ENCODE data around the gene FBXW5. TPM values are rescaled to one million over a fixed set of nuclear protein-coding genes. Genes with fewer than 3 reads are reported as not detected.
A peak's percentile ranks its signal among the peaks of the same experiment; 100 is the strongest.

Gene FBXW5
- total RNA-seq, 2 experiments from 2014 or later = 44.0 to 47.8 TPM

DNA sequence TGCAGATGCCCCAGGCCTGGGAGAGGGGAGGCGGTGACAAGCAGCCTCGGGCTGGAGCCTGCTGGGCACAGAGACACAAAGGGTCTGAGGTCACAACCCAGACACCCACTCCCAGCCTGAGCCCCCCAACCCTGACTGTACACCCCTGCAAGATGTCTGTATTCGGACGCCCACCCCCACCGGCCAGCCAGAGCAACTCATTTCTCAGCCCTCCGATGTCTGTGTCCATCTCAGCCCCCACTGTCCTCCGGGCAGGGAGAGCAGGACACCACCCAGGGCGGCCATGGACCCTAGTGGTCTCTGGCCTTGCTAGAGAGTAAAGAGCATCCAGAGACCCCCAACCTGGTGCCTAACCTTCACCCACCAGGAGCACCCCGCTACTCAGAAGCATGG lies 11.4 kb upstream of the FBXW5 start:
- Mint-ChIP-seq H3K36me3 (ENCODE audit: low read depth) (no peaks in the 10 kb centered on the region), H3K4me3 (no peak overlapping the region), H3K4me1 (ENCODE audit: low read depth) (peaks cover 2% of the 10 kb centered on the region), H3K9me3 (peaks cover 2% of the 10 kb centered on the region), H3K27ac (no peak overlapping the region), H3K27me3 (ENCODE audit: low read depth) (no peaks in the 10 kb centered on the region)
- CTCF ChIA-PET = no interaction called here
- DNase-seq = no peak
- intact Hi-C loops (cut with micrococcal nuclease) = no loop called here

DNA sequence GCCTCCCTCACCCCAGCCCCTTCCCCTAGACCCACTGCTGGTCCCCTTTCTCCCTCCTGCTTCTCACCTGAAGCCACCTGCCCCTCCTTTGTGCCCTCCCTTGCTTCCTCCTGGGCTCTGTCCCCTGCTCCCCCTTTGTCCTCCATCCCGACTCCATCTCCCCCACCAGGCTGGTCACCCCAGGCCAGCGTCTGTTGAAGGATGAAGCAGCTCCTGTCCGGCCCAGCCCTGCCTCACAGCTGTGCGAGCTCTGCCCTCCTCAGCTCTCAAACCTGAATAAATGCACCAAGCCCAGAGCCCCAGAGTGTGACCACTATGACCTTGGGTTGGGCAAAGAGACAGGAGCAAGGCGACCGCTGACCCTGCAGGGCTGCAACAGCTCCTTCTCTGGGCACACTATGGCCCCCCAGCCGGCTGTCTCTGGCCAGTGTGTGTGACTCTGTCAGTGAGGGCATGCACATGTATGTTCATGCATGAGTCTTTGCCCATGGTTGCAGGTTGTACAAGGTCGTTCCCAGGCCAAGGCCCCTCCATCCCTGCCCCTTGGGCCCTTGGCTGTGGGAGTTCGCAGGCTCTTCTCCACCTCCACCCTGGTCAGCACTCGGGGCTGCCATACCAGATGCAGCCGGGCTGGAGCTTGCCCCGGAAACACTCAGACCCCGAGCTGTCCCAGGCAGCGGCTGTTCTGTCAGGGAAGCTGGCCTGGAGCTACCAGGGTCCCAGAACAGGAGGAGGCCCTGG lies 10.8 kb upstream of the FBXW5 start:
- Mint-ChIP-seq H3K36me3 (ENCODE audit: low read depth) (no peaks in the 10 kb centered on the region), H3K9me3 (peaks cover 2% of the 10 kb centered on the region), H3K27ac (no peak overlapping the region), H3K27me3 (ENCODE audit: low read depth) (no peaks in the 10 kb centered on the region), H3K4me1 (ENCODE audit: low read depth) (peaks cover 2% of the 10 kb centered on the region), H3K4me3 (no peak overlapping the region)
- CTCF ChIA-PET = no interaction called here
- no peak for DNase-seq
- intact Hi-C loops (cut with micrococcal nuclease) = no loop called here

DNA sequence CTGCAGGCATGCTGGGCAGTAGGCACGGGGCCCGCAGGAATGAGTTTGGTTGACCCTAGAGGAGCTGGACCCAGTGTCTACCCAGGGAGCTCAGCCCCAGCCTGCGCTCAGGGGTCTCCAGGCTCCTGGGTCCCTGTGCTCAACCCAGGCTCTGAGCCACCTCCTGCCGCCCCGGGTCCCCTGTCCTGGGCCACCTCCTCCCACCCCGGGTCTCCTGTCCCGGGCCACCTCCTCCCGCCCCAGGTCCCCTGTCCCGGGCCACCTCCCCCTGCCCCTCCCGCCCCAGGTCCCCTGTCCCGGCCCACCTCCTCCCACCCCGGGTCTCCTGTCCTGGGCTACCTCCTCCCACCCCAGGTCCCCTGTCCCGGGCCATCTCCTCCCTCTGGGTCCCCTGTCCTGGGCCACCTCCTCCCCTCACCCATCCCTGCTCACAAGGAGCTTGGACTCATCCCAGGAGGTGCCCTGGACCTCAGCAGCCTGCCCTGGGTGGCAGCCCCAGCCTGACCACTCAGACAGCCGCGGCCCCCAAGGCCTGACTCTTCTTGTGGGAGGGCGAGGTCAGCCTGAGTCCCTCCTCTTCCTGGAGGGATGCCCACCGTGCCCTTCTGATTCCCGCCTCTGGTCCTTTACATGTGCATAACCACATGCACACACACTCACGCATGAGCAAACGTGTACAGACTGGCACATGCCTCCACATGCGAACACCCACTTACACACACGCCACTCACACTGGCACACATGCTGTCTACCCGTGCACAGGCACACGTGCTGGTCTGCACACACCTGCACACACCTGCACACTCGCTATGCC lies 9.9 kb upstream of the FBXW5 start:
- Mint-ChIP-seq H3K9me3 (peaks cover 2% of the 10 kb centered on the region), H3K27ac (no peak overlapping the region), H3K36me3 (ENCODE audit: low read depth) (no peaks in the 10 kb centered on the region), H3K4me1 (ENCODE audit: low read depth) (no peaks in the 10 kb centered on the region), H3K27me3 (ENCODE audit: low read depth) (no peaks in the 10 kb centered on the region), H3K4me3 (no peak overlapping the region)
- DNase-seq = no peak
- CTCF ChIA-PET = no interaction called here
- intact Hi-C loops (cut with micrococcal nuclease) = no loop called here

DNA sequence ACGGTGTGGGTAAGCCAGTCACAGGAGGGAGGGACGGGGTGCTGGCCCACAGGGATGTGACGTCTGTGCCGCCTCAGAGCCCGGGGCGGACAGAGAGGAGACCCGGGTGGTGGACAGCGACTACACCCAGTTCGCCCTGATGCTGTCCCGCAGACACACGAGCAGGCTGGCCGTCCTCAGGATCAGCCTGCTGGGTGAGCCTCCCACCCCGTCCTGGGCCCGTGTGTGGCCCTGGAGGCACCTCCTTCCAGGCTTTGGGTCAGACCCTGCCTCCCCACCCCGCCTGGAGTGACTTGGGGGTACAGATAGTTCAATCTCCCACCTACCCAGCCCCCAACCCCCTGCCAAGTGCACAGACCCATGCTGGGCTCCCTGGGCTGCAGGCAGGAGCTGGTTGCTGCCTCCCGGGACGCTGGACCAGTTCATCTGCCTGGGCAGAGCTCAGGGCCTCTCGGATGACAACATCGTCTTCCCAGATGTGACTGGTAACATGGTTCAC lies 9.3 kb upstream of the FBXW5 start:
- intact Hi-C loops (cut with micrococcal nuclease) = no loop called here
- no peaks in the 10 kb centered on the region for H3K4me1 Mint-ChIP-seq (ENCODE audit: low read depth)
- CTCF ChIA-PET = no interaction called here
- no peak overlapping the region for H3K27ac Mint-ChIP-seq
- H3K9me3 Mint-ChIP-seq = peaks cover 2% of the 10 kb centered on the region
- no peak for DNase-seq
- H3K36me3 Mint-ChIP-seq (ENCODE audit: low read depth) = no peaks in the 10 kb centered on the region
- no peaks in the 10 kb centered on the region for H3K27me3 Mint-ChIP-seq (ENCODE audit: low read depth)
- H3K4me3 Mint-ChIP-seq = no peak overlapping the region

DNA sequence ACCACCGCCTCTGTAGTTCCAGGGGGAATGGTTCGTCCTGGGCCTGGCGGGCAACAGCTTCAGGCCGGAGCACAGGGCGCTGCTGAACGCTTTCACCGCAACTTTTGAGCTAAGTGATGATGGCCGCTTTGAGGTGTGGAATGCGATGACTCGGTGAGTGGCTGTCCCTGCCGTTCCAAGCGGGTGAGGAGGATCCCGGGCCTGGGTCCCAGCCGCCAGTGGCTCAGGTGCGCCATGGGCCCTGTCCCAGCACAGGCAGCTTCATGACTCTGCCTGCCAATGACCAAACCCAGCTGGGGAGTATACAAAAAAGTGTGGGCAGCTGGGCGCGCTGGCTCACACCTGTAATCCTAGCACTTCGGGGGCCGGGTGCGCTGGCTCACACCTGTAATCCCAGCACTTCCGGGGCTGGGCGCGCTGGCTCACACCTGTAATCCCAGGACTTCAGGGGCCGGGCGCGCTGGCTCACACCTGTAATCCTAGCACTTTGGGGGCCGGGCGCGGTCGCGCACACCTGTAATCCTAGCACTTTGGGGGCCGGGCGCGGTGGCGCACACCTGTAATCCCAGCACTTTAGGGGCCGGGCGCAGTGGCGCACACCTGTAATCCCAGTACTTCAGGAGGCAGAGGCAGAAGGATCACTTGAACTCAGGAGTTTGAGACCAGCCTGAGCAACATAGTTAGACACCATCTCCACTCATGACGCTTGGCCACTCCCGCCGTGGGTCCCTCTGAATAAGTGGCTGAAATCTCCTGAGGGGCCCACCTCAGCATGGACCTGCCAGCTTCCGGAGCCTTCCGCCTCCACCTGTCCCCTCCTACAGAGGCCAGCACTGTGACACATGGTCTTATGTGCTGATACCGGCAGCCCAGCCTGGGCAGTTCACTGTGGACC lies 8.6 kb upstream of the FBXW5 start:
- no peak overlapping the region for H3K27ac Mint-ChIP-seq
- H3K4me3 Mint-ChIP-seq = no peak overlapping the region
- intact Hi-C loops (cut with micrococcal nuclease) = no loop called here
- H3K27me3 Mint-ChIP-seq (ENCODE audit: low read depth) = no peaks in the 10 kb centered on the region
- H3K9me3 Mint-ChIP-seq = peaks cover 2% of the 10 kb centered on the region
- CTCF ChIA-PET = no interaction called here
- no peaks in the 10 kb centered on the region for H3K36me3 Mint-ChIP-seq (ENCODE audit: low read depth)
- no peak for DNase-seq
- H3K4me1 Mint-ChIP-seq (ENCODE audit: low read depth) = no peaks in the 10 kb centered on the region

DNA sequence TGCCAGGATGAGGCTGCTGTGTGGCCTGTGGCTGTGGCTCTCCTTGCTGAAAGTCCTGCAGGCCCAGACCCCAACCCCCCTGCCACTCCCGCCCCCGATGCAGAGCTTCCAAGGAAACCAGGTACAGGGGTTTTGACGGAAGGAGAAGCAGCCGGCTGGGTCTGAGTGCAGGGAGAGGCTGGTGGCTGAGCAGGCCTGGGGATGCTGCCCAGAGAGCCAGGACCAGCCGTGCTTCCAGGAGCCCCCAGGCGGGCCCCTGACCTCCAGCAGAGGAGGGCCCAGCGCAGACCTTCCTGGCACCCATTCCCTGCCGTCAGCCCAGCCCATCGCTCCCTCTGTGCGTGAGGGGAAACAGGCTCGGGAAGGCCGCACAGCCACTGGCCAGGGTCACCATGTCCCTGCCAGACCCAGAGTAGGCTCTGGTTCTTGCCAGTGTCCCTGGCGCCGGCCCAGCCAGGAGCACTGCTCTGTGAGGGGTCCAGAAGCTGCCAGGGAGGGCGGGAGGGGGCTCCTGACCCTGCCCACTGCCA lies 7.8 kb upstream of the FBXW5 start:
- intact Hi-C loops (cut with micrococcal nuclease) = no loop called here
- no peak for DNase-seq
- Mint-ChIP-seq H3K36me3 (ENCODE audit: low read depth) (no peaks in the 10 kb centered on the region), H3K4me1 (ENCODE audit: low read depth) (no peaks in the 10 kb centered on the region), H3K9me3 (peaks cover 2% of the 10 kb centered on the region), H3K27ac (no peak overlapping the region), H3K27me3 (ENCODE audit: low read depth) (no peaks in the 10 kb centered on the region), H3K4me3 (no peak overlapping the region)
- CTCF ChIA-PET = no interaction called here

DNA sequence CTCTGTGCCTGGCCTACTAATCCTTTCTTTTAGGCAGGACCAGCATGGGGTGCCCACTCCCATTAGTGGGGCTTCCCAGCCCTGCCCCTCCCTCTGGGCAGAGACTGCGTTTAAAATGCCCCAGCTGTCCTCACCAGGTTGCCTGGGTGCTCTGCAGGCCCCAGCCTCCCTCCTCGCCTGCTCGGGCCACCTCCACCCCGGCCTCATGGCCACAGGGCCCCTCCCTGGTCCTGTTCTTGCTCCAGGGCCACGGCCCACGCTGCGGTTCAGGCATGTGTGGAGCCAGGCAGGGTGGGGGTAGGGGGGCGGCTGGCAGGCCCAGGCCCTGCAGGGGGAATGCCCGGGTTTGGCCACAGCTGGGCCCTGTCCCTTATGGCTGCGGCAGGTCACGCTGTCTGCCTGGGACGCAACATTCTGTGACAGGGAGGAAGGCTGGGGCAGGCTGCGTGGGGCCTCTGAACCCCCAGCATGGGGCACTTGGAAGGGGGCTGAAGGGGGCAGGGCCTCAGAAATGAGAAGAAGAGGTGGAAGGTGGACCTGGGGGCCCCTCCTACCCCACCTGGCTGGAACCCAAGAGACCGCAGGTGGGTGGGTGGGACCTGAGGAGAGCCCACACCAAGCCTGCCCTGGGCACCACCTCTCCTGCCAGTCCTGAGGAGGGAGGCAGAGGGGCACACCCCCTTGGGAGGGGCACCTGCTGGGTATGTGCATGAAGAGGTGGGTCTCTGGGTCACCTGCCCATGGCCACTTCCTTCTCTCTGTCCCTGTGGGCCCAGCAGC lies 7.2 kb upstream of the FBXW5 start, which contains the start of gene LCN12:
Gene LCN12 (plus strand): TSS at position 733 of the 780 bp plus-strand sequence. CDS start 55 bp downstream, outside the sequence.
- Mint-ChIP-seq H3K4me3 (no peak within 1 kb of the TSS), H3K27ac (no peak within 1 kb of the TSS), H3K27me3 (ENCODE audit: low read depth) (no peaks in the 10 kb centered on the region), H3K36me3 (ENCODE audit: low read depth) (no peaks in the 10 kb centered on the region), H3K4me1 (ENCODE audit: low read depth) (no peaks in the 10 kb centered on the region), H3K9me3 (peaks cover 1% of the 10 kb centered on the region)
- no peak for DNase-seq
- CTCF ChIA-PET = interaction anchor here (0.9 kb wide), 1 partner anchor 20 kb away, joined by 3 read pairs; no protein-coding TSS in a partner anchor
- intact Hi-C loops (cut with micrococcal nuclease) = no loop called here

DNA sequence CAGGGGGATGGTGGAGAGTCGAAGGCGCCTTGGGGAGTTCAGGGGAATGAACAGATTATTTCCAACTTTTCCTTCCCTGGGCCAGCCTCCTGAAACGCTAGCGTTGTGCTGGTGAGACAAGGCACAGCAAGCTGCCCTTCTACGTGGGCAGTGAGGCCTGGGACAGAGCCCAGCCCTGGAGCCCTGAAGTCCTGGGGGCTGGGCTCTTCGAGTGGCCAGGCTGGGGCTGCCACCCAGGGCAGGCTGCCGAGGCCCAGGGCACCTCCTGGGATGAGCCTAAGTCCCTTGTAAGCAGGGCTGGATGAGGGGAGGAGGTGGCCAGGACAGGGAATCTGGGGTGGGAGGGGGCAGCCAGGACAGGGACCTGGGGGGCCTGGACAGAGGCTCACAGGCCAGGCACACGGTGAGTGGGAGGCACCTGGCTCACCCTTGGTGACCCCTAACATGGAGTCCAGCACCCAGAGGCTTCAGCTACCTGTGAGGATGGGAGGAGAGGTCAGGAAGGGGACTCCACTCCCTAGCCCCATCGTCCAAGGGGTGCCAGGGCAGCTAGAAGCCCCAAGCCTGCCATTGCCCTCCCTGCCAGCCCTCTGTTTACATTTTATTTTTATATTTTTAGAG lies 6.2 kb upstream of the FBXW5 start:
- H3K9me3 Mint-ChIP-seq = no peaks in the 10 kb centered on the region
- H3K27me3 Mint-ChIP-seq (ENCODE audit: low read depth) = no peaks in the 10 kb centered on the region
- H3K4me3 Mint-ChIP-seq = peak overlapping the region; percentile 82
- DNase-seq = no peak
- peak overlapping the region; percentile 59 for H3K27ac Mint-ChIP-seq
- no peaks in the 10 kb centered on the region for H3K36me3 Mint-ChIP-seq (ENCODE audit: low read depth)
- CTCF ChIA-PET = interaction anchor here (0.7 to 0.9 kb wide), 2 partner anchors 21 to 173 kb away, joined by 3 read pairs; no protein-coding TSS in a partner anchor
- no peaks in the 10 kb centered on the region for H3K4me1 Mint-ChIP-seq (ENCODE audit: low read depth)
- intact Hi-C loops (cut with micrococcal nuclease) = loop anchor here (1.0 kb wide), 1 partner anchor 42 kb away; the partner anchor contains the start of gene PAXX

DNA sequence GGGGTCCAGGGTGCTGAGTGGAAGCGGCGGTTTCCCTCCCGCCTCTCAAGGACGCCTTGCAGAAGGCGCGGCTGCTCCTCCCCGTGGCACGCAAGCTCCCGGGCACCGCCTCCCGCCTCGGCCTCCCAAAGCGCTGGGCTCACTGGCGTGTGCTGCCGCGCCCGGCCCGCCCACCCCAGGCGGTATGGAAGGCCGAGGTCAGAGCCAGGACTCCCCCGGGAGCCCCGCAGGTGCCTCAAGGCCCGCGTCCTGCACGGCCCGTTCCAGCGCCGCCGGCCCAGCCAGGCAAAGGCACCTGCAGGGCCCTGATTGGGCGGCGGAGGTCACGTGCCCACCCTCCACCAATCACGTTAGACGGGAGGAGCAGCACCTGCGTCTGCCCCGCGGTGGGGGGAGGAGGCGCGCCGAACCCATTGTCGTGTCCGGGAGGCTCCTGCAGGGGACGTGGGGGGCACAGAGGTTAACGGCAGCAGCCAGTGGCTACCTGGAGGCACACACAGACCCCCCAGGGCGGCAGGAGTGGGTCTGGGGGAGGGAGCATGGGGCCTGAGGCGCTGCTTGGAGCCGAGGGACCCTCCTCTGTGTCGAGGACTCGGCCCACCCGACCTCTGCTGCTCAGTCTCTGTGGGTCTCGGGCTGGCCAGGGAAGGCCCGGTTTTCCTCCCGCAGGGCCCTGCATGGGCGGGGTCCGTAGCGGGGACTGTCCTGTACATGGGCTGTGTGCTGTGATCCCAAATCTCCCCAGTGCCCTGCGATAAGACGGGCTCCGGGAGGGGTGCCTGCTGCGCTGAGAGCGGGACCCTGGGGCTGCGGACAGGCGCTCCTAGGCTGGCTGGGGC lies 5.5 kb upstream of the FBXW5 start:
- H3K36me3 Mint-ChIP-seq (ENCODE audit: low read depth) = no peaks in the 10 kb centered on the region

DNA sequence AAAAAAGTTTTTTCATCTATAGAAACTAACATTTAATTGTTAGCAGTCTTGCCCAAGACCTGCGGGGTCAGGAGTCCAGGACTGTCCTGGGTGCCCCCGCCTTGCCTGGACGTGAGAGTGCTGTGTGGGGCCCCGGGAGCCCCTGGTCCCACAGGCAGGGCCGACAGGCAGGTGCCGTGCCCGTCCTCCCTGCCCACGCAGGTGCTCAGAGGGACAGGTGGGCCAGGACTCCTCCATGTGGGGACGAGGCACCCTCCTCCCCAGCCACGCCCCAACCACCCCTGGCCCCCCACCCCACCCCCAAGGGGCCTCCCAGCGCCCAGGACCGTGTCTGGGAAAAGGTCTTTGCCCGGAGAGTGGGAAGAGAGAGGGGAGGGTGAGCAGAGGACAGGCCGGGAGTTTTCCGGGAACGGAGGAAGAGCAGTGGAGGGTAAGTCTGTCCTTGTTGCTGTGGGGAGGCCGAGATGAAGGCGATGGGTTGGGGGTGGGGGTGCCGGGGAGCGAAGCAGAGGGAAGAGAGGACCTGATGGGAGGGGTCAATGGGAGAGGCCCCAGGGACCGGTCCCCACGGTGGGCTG lies 4.8 kb upstream of the FBXW5 start:
- Mint-ChIP-seq H3K4me1 (ENCODE audit: low read depth) (peaks cover 4% of the 10 kb centered on the region), H3K4me3 (peak overlapping the region; percentile 80), H3K27me3 (ENCODE audit: low read depth) (no peaks in the 10 kb centered on the region), H3K36me3 (ENCODE audit: low read depth) (no peaks in the 10 kb centered on the region), H3K27ac (peak overlapping the region; percentile 71), H3K9me3 (no peaks in the 10 kb centered on the region)
- no peak for DNase-seq
- CTCF ChIA-PET = interaction anchor here (2.7 kb wide), 1 partner anchor 86 kb away, joined by 30 read pairs; no protein-coding TSS in a partner anchor
- intact Hi-C loops (cut with micrococcal nuclease) = no loop called here

More for the DNA sequence above, 5.5 kb upstream of the FBXW5 start:
- peak overlapping the region; percentile 82 for H3K4me3 Mint-ChIP-seq
- peak; percentile 98 for DNase-seq
- no peaks in the 10 kb centered on the region for H3K27me3 Mint-ChIP-seq (ENCODE audit: low read depth)
- no peaks in the 10 kb centered on the region for H3K9me3 Mint-ChIP-seq
- H3K4me1 Mint-ChIP-seq (ENCODE audit: low read depth) = peaks cover under 1% of the 10 kb centered on the region
- intact Hi-C loops (cut with micrococcal nuclease) = loop anchor here (1.0 kb wide), 1 partner anchor 42 kb away; the partner anchor contains the start of gene PAXX
- CTCF ChIA-PET = interaction anchor here (0.7 kb wide), 1 partner anchor 172 kb away, joined by 3 read pairs; no protein-coding TSS in a partner anchor
- peak overlapping the region; percentile 72 for H3K27ac Mint-ChIP-seq
